IMR-90 (cell line): ENCODE measurements around the gene KLHL28. TPM values are rescaled to one million over a fixed set of nuclear protein-coding genes. Genes with fewer than 3 reads are reported as not detected.

Experiments used
- ATAC-seq: fragments of 200-7000 bp; cut with Tn5 transposase; 2 replicates; pipeline ENCODE4 v1.9.1; 2020; ENCODE audit warnings: low read depth, mild to moderate bottlenecking, moderate library complexity
- BruUV-seq: library from RNA; stranded (reverse); fragments of 400-500 nt; replicated peaks from 2 replicates; lab custom pipeline; 2021; lab: Mats Ljungman, UMichigan
- CTCF ChIA-PET: fragments of 300-600 bp; formaldehyde crosslinking; extraction: SDS; loops from one replicate; lab custom pipeline; 2021; ENCODE audit warnings: antibody characterized with exemption; lab: Yijun Ruan, JAX
- POLR2A ChIA-PET: fragments of 300-600 bp; sonication (Branson Sonifier 250); formaldehyde crosslinking; loops from one replicate; lab custom pipeline; 2022; ENCODE audit warnings: antibody characterized with exemption; ENCODE audit not compliant: unreplicated experiment; lab: Charles Lee
- DNase-seq: peaks from one replicate; pipeline ENCODE4 v3.0.0; 2013
- H2AFZ ChIP-seq: replicated peaks from 2 replicates; pipeline ENCODE3; 2013; ENCODE audit warnings: low read length, mild to moderate bottlenecking; ENCODE audit not compliant: poor library complexity
- H2AK5ac ChIP-seq: 2 replicates; pipeline ENCODE4 v1.6.1; 2013; ENCODE audit warnings: low read depth, low read length, inconsistent platforms
- H2AK9ac ChIP-seq: replicated peaks from 2 replicates; pipeline ENCODE3; 2013; ENCODE audit warnings: mild to moderate bottlenecking, low read depth, low read length, moderate library complexity; ENCODE audit not compliant: poor library complexity
- H2BK120ac ChIP-seq: 2 replicates; pipeline ENCODE4 v1.6.1; 2013; ENCODE audit warnings: low read depth, low read length, inconsistent platforms
- H2BK15ac ChIP-seq: 3 replicates; pipeline ENCODE4 v1.6.1; 2013; ENCODE audit warnings: low read depth, low read length, inconsistent platforms
- H2BK20ac ChIP-seq: 2 replicates; pipeline ENCODE4 v1.6.1; 2013; ENCODE audit warnings: low read depth, mild to moderate bottlenecking, inconsistent platforms, low read length, moderate library complexity
- H2BK5ac ChIP-seq: 2 replicates; pipeline ENCODE4 v1.6.1; 2013; ENCODE audit warnings: mild to moderate bottlenecking, low read depth, low read length, inconsistent platforms; ENCODE audit not compliant: poor library complexity, severe bottlenecking
- H3K14ac ChIP-seq: replicated peaks from 2 replicates; pipeline ENCODE4 v1.6.1; 2013; ENCODE audit warnings: low read depth, low read length, inconsistent platforms
- H3K18ac ChIP-seq: 2 replicates; pipeline ENCODE4 v1.6.1; 2013; ENCODE audit warnings: low read depth, low read length, control low read depth
- H3K23ac ChIP-seq: 2 replicates; pipeline ENCODE4 v1.6.1; 2013; ENCODE audit warnings: low read depth, low read length, inconsistent platforms
- H3K27ac ChIP-seq: 2 replicates; pipeline ENCODE4 v1.5.1; 2013; ENCODE audit warnings: mild to moderate bottlenecking, control low read depth, low read length; ENCODE audit not compliant: insufficient read depth
- H3K27me3 ChIP-seq: 2 replicates; pipeline ENCODE4 v1.6.1; 2013; ENCODE audit warnings: low read length; ENCODE audit not compliant: control insufficient read depth, insufficient read depth
- H3K36me3 ChIP-seq: 2 replicates; pipeline ENCODE4 v1.6.1; 2013; ENCODE audit warnings: low read length, mixed read lengths; ENCODE audit not compliant: control insufficient read depth, insufficient read depth
- H3K4ac ChIP-seq: 2 replicates; pipeline ENCODE4 v1.6.1; 2013; ENCODE audit warnings: low read depth, low read length, inconsistent platforms
- H3K4me1 ChIP-seq: 2 replicates; pipeline ENCODE4 v1.6.1; 2013; ENCODE audit warnings: low read length, mixed read lengths; ENCODE audit not compliant: control insufficient read depth, insufficient read depth
- H3K4me2 ChIP-seq: 2 replicates; pipeline ENCODE4 v1.6.1; 2013; ENCODE audit warnings: low read depth, mild to moderate bottlenecking, control low read depth, low read length, moderate library complexity
- H3K4me3 ChIP-seq: 2 replicates; pipeline ENCODE4 v1.5.1; 2013; ENCODE audit warnings: low read depth, mild to moderate bottlenecking, control low read depth, low read length, moderate library complexity; ENCODE audit not compliant: insufficient read depth
- H3K56ac ChIP-seq: 2 replicates; pipeline ENCODE4 v1.6.1; 2013; ENCODE audit warnings: low read length, inconsistent platforms; ENCODE audit not compliant: insufficient read depth; ENCODE audit errors: extremely low read depth
- H3K79me1 ChIP-seq, 2 experiments: 2 replicates each; pipeline ENCODE4 v1.6.1; 2013; ENCODE audit warnings: low read length in 2 of 2, inconsistent platforms in 1 of 2, low read depth in 1 of 2
- H3K9ac ChIP-seq: 2 replicates; pipeline ENCODE4 v1.6.1; 2013; ENCODE audit warnings: low read depth, low read length, control low read depth
- H3K9me1 ChIP-seq: 2 replicates; pipeline ENCODE4 v1.6.1; 2013; ENCODE audit warnings: low read length, inconsistent platforms; ENCODE audit not compliant: insufficient read depth
- H3K9me3 ChIP-seq: 2 replicates; pipeline ENCODE4 v1.6.1; 2013; ENCODE audit warnings: low read length; ENCODE audit not compliant: control insufficient read depth, insufficient read depth
- H4K20me1 ChIP-seq: 2 replicates; pipeline ENCODE4 v1.6.1; 2013; ENCODE audit warnings: low read length, inconsistent platforms; ENCODE audit not compliant: insufficient read depth
- H4K5ac ChIP-seq: 2 replicates; pipeline ENCODE4 v1.6.1; 2013; ENCODE audit warnings: mild to moderate bottlenecking, low read depth, low read length, control low read depth
- H4K8ac ChIP-seq, 2 experiments: 2 replicates each; pipeline ENCODE4 v1.6.1; 2013; ENCODE audit warnings: low read depth in 2 of 2, low read length in 2 of 2, control low read depth in 1 of 2, inconsistent platforms in 1 of 2
- H4K91ac ChIP-seq: 2 replicates; pipeline ENCODE4 v1.6.1; 2013; ENCODE audit warnings: low read depth, low read length, inconsistent platforms; ENCODE audit not compliant: insufficient read depth
- BHLHE40 ChIP-seq: fragments of 150-350 bp; IDR thresholded peaks from 2 replicates; pipeline ENCODE4 v1.6.1; 2016; ENCODE audit warnings: mild to moderate bottlenecking, low read depth, low read length
- ELK1 ChIP-seq: fragments of 150-350 bp; IDR thresholded peaks from 2 replicates; pipeline ENCODE4 v1.6.1; 2016; ENCODE audit warnings: low read depth, mild to moderate bottlenecking, low read length, moderate library complexity, borderline replicate concordance
- FOS ChIP-seq: fragments of 150-350 bp; IDR thresholded peaks from 2 replicates; pipeline ENCODE4 v1.6.1; 2016; ENCODE audit warnings: low read depth, low read length
- MAZ ChIP-seq: IDR thresholded peaks from 2 replicates; pipeline ENCODE4 v1.6.1; 2012; ENCODE audit warnings: low read depth, mild to moderate bottlenecking, low read length, improper control_type of control experiment, moderate library complexity, borderline replicate concordance
- NFE2L2 ChIP-seq: fragments of 150-350 bp; IDR thresholded peaks from 2 replicates; pipeline ENCODE4 v1.6.1; 2016; ENCODE audit warnings: low read depth, mild to moderate bottlenecking, low read length
- SMC3 ChIP-seq: fragments of 150-350 bp; IDR thresholded peaks from 2 replicates; pipeline ENCODE4 v1.6.1; 2016; ENCODE audit warnings: low read depth, mild to moderate bottlenecking, antibody characterized with exemption, low read length, moderate library complexity
- WGBS, 2 experiments: methylation state at CpG; one replicate each; pipeline versions ENCODE4 v1.1.5 to v1.1.7; 2013; ENCODE audit warnings: missing lambda C conversion rate in 2 of 2; ENCODE audit not compliant: insufficient read length in 1 of 2; ENCODE audit errors: extremely low coverage in 2 of 2; 5-methylcytosine and 5-hydroxymethylcytosine counted together
- dilution Hi-C: fragments of 300-500 bp; cut with HindIII; formaldehyde crosslinking; loops from one replicate; pipeline ENCODE4 v1.14.3; 2018; ENCODE audit warnings: low sequenced_read_pairs; ENCODE audit not compliant: unreplicated experiment
- in situ Hi-C: fragments of 300-500 bp; cut with MboI; formaldehyde crosslinking; loops from 3 replicates; pipeline ENCODE4 v1.14.3; 2019; ENCODE audit warnings: low sequenced_read_pairs, inconsistent platforms, mixed read lengths
- intact Hi-C: fragments of 100-400 bp; cut with micrococcal nuclease; formaldehyde crosslinking; loops from 2 replicates; pipeline ENCODE4 v1.10.0; 2022
- polyA plus RNA-seq, 3 experiments: library from polyadenylated mRNA; depleted of rRNA; stranded (reverse); fragments of >200 nt; gene quantifications; 2 replicates each; pipeline ENCODE4 v1.2.3, GENCODE V29; 2012; ENCODE audit warnings: low replicate concordance in 1 of 3
- total RNA-seq: library from RNA; depleted of rRNA; stranded (reverse); fragments of >200 nt; gene quantifications from 2 replicates; pipeline ENCODE4 v1.2.3, GENCODE V29; 2012
- TF ChIP-seq, protein P1 (sequence below): conservative IDR thresholded peaks from 2 replicates; pipeline ENCODE4 v1.5.1; 2012; ENCODE audit warnings: mild to moderate bottlenecking, low read depth, low read length, improper control_type of control experiment

Gene KLHL28
- total and polyA plus RNA-seq, 2 of the 4 experiments (the other 2 are of a cell fraction): 2.9 to 7.7 TPM

DNA sequence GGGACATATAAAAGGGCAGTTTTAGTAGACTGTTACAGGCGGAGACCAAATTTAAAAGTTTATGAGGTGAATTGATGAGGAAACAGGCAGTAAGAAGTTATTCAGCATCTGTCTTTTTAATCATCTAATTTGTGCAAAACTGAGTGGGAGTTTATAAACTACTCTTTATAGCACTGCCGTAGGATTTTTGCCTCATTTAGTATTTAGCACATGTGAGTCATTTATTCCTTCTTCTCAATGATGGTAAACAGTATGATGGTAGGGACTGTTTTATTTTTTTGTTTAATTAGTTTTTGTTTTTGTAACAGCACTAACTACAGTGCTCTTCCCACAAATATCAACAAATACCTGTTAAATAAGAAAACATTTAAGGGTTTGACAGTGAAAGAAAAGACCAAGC lies 20.8 kb upstream of the KLHL28 start:
- Histone ChIP-seq H3K4me1 (no peaks in the 10 kb centered on the region), H3K9ac (no peak overlapping the region), H2BK20ac (no peak overlapping the region), H3K4ac (no peak overlapping the region), H2BK120ac (no peak overlapping the region), H3K4me3 (no peak overlapping the region), H3K9me1 (no peaks in the 10 kb centered on the region; the same call in 1 of the 2 replicates), H2AK5ac (no peak overlapping the region), H4K20me1 (no peaks in the 10 kb centered on the region), H3K36me3 (no peaks in the 10 kb centered on the region), H3K9me3 (no peaks in the 10 kb centered on the region), H2AK9ac (no peak overlapping the region), H3K27ac (no peak overlapping the region), H3K27me3 (no peaks in the 10 kb centered on the region), H3K79me1 (peaks cover 15% of the 10 kb centered on the region in 2 experiments), H3K4me2 (no peak overlapping the region), H3K56ac (no peak overlapping the region), H2BK15ac (no peak overlapping the region), H3K23ac (no peak overlapping the region), H3K14ac (no peak overlapping the region), H4K5ac (no peak overlapping the region), H3K18ac (no peak overlapping the region), H2AFZ (no peak overlapping the region), H2BK5ac (no peak overlapping the region), H4K8ac (no peak overlapping the region), H4K91ac (no peak overlapping the region)
- TF ChIP-seq ELK1: no peak
- no peak for TF ChIP-seq MAZ
- TF ChIP-seq FOS: no peak
- no peak for TF ChIP-seq NFE2L2
- no peak for TF ChIP-seq BHLHE40
- no peak for TF ChIP-seq SMC3
- TF ChIP-seq, protein P1, sequence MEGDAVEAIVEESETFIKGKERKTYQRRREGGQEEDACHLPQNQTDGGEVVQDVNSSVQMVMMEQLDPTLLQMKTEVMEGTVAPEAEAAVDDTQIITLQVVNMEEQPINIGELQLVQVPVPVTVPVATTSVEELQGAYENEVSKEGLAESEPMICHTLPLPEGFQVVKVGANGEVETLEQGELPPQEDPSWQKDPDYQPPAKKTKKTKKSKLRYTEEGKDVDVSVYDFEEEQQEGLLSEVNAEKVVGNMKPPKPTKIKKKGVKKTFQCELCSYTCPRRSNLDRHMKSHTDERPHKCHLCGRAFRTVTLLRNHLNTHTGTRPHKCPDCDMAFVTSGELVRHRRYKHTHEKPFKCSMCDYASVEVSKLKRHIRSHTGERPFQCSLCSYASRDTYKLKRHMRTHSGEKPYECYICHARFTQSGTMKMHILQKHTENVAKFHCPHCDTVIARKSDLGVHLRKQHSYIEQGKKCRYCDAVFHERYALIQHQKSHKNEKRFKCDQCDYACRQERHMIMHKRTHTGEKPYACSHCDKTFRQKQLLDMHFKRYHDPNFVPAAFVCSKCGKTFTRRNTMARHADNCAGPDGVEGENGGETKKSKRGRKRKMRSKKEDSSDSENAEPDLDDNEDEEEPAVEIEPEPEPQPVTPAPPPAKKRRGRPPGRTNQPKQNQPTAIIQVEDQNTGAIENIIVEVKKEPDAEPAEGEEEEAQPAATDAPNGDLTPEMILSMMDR: no peak
- WGBS, 2 experiments: no CpG with 5 or more reads among the region's 2 CpGs
- BruUV-seq: no TSS peak
- ChIA-PET POLR2A (no interaction called here), CTCF (no interaction called here)
- intact Hi-C loops: no loop called here
- ATAC-seq (no peak), DNase-seq (no peak)
- dilution Hi-C loops: no loop called here
- in situ Hi-C loops: no loop called here
